ENCODE data around the gene LRP2BP.

DNA sequence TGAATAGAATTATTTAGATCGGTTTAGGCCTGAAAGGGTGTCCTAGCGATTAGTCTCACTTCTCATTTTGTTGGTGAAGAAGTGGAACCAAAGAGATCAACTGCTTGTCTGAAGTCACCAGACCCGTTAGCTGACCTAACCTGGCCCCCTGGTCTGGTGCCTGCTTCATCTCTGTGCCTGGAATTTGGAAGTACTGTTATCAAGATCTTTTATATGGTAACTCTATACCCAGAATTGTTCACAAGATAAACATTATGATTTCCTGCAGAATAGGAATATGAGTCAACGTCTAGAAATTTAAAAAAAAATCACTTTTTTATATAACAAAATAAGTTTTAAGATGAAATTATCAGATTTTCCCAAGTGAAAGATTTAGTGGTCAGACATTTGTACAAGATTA lies 37.2 kb downstream of the LRP2BP start:
- TF ChIP-seq, protein P1, sequence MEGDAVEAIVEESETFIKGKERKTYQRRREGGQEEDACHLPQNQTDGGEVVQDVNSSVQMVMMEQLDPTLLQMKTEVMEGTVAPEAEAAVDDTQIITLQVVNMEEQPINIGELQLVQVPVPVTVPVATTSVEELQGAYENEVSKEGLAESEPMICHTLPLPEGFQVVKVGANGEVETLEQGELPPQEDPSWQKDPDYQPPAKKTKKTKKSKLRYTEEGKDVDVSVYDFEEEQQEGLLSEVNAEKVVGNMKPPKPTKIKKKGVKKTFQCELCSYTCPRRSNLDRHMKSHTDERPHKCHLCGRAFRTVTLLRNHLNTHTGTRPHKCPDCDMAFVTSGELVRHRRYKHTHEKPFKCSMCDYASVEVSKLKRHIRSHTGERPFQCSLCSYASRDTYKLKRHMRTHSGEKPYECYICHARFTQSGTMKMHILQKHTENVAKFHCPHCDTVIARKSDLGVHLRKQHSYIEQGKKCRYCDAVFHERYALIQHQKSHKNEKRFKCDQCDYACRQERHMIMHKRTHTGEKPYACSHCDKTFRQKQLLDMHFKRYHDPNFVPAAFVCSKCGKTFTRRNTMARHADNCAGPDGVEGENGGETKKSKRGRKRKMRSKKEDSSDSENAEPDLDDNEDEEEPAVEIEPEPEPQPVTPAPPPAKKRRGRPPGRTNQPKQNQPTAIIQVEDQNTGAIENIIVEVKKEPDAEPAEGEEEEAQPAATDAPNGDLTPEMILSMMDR (conservative IDR thresholded peaks at IDR 0.05; ENCODE audit: low read length): no peak
- no peak for TF ChIP-seq EZH2phosphoT487 (IDR thresholded peaks at IDR 0.05; ENCODE audit: borderline replicate concordance, low read depth, low read length)

All from OCI-LY7 (cell line).